ACC112 (cell line): ENCODE results near the gene ALOX5AP.
A peak's percentile ranks its signal among the peaks of the same experiment; 100 is the strongest.

Experiments used
- H2AFZ ChIP-seq: fragments of 200-600 bp; sonication (generic); one replicate; pipeline ENCODE4 v1.6.0; 2017; ENCODE audit warnings: antibody characterized with exemption, low read length; ENCODE audit not compliant: unreplicated experiment
- H3K27ac ChIP-seq: fragments of 200-600 bp; sonication (generic); 2 replicates; pipeline ENCODE4 v1.5.1; 2014; ENCODE audit warnings: low read depth, mild to moderate bottlenecking, antibody characterized with exemption, low read length, moderate library complexity
- H3K27me3 ChIP-seq: fragments of 200-600 bp; sonication (generic); 2 replicates; pipeline ENCODE4 v1.6.1; 2014; ENCODE audit warnings: mild to moderate bottlenecking, antibody characterized with exemption, low read length, moderate library complexity, mixed read lengths; ENCODE audit not compliant: insufficient read depth
- H3K36me3 ChIP-seq: fragments of 200-600 bp; sonication (generic); 2 replicates; pipeline ENCODE4 v1.6.1; 2016; ENCODE audit warnings: mild to moderate bottlenecking, antibody characterized with exemption, low read length, moderate library complexity, mixed read lengths; ENCODE audit not compliant: insufficient read depth
- H3K4me1 ChIP-seq: fragments of 200-600 bp; sonication (generic); one replicate; pipeline ENCODE4 v1.6.1; 2016; ENCODE audit warnings: low read length, mixed read lengths; ENCODE audit not compliant: insufficient read depth, unreplicated experiment, control insufficient read depth
- H3K4me3 ChIP-seq: fragments of 200-600 bp; sonication (generic); 2 replicates; pipeline ENCODE4 v1.5.1; 2014; ENCODE audit warnings: mild to moderate bottlenecking, low read depth, low read length
- H3K79me2 ChIP-seq: fragments of 200-600 bp; sonication (generic); one replicate; pipeline ENCODE4 v1.6.0; 2016; ENCODE audit warnings: low read length; ENCODE audit not compliant: control insufficient read depth, unreplicated experiment, insufficient read depth

The ALOX5AP gene

GRCh38 chr13:30714629-30715371 lies 20.5 kb upstream of the ALOX5AP start:
- no peak overlapping the region for H3K4me3 ChIP-seq
- no peaks in the 10 kb centered on the region for H3K36me3 ChIP-seq
- peaks cover 34% of the 10 kb centered on the region for H3K4me1 ChIP-seq

GRCh38 chr13:30715372-30715756 lies 20.0 kb upstream of the ALOX5AP start:
- Histone ChIP-seq H3K79me2 (no peaks in the 10 kb centered on the region), H2AFZ (no peak overlapping the region), H3K4me1 (peaks cover 39% of the 10 kb centered on the region), H3K4me3 (no peak overlapping the region), H3K27me3 (no peaks in the 10 kb centered on the region), H3K36me3 (no peaks in the 10 kb centered on the region), H3K27ac (no peak overlapping the region)

More at GRCh38 chr13:30714629-30715371, 20.5 kb upstream of the ALOX5AP start:
- H3K79me2 ChIP-seq, result no peaks in the 10 kb centered on the region
- no peaks in the 10 kb centered on the region for H3K27me3 ChIP-seq
- no peak overlapping the region for H3K27ac ChIP-seq
- no peak overlapping the region for H2AFZ ChIP-seq

DNA sequence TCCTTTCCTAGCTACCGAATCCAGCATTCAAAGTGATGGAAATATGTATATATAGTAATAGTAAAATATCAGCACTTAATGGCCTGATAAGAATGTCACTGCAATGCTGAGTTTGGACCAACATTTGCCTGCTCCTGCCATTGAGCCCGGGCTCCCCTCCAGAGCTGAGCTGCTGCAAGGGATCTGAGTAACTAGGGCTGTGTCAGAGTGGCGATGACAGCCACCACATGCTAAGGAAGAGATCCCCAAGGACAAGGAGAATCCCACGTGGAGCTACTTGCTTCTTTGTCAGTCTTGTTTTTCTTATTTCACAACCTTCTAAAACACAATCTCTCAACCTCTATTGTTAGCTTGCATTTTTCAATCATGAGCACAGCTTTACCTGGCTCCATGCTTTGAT lies 19.5 kb upstream of the ALOX5AP start:
- no peak overlapping the region for H3K4me3 ChIP-seq
- peaks cover 44% of the 10 kb centered on the region for H3K4me1 ChIP-seq
- no peak overlapping the region for H2AFZ ChIP-seq
- no peaks in the 10 kb centered on the region for H3K27me3 ChIP-seq
- H3K27ac ChIP-seq, result no peak overlapping the region
- H3K36me3 ChIP-seq, result no peaks in the 10 kb centered on the region
- H3K79me2 ChIP-seq, result no peaks in the 10 kb centered on the region

- Histone ChIP-seq H2AFZ (peak overlapping the region; percentile 40), H3K79me2 (no peaks in the 10 kb centered on the region), H3K4me3 (peak overlapping the region; percentile 29; the same call in 1 of the 2 replicates), H3K27me3 (no peaks in the 10 kb centered on the region), H3K27ac (peak overlapping the region; percentile 90), H3K4me1 (peaks cover 47% of the 10 kb centered on the region), H3K36me3 (no peaks in the 10 kb centered on the region)
Measured at GRCh38 chr13:30718661-30719524, 16.4 kb upstream of the ALOX5AP start.

DNA sequence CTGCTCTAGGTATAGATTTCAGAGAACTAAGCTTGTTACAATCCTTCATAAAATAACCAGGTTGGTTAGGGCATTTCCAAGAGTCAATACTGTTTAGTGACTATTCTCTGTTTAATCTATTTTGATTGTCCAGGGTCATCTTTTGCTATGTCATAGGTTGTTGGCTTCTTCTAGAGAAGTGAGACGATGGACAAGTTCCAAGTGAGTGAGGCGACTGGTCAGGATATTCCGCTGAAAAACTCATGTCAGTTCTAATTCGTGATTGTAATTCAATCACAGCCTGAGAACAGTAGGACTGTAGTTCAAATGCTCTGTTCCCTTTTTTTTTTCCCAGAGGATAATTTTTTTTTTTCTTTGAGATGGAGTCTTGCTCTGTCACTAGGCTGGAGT lies 15.8 kb upstream of the ALOX5AP start:
- H2AFZ ChIP-seq, result peak overlapping the region; percentile 40
- H3K36me3 ChIP-seq, result no peaks in the 10 kb centered on the region
- H3K27me3 ChIP-seq, result no peaks in the 10 kb centered on the region
- peak overlapping the region; percentile 90 for H3K27ac ChIP-seq
- peak overlapping the region; percentile 29; the same call in 1 of the 2 replicates for H3K4me3 ChIP-seq
- no peaks in the 10 kb centered on the region for H3K79me2 ChIP-seq
- H3K4me1 ChIP-seq, result peaks cover 46% of the 10 kb centered on the region

- no peaks in the 10 kb centered on the region for H3K27me3 ChIP-seq
- H3K4me1 ChIP-seq, result peaks cover 46% of the 10 kb centered on the region
- no peaks in the 10 kb centered on the region for H3K36me3 ChIP-seq
- no peak overlapping the region for H3K4me3 ChIP-seq
- H3K79me2 ChIP-seq, result no peaks in the 10 kb centered on the region
- peak overlapping the region; percentile 9 for H2AFZ ChIP-seq
- H3K27ac ChIP-seq, result peak overlapping the region; percentile 90
Measured at GRCh38 chr13:30720172-30720869, 15.0 kb upstream of the ALOX5AP start.

- H3K4me1 ChIP-seq, result peaks cover 40% of the 10 kb centered on the region
- H3K27ac ChIP-seq, result no peak overlapping the region
- H3K27me3 ChIP-seq, result no peaks in the 10 kb centered on the region
- H3K4me3 ChIP-seq, result no peak overlapping the region
- H3K79me2 ChIP-seq, result no peaks in the 10 kb centered on the region
- H3K36me3 ChIP-seq, result no peaks in the 10 kb centered on the region
- no peak overlapping the region for H2AFZ ChIP-seq
Measured at GRCh38 chr13:30721936-30722335, 13.4 kb upstream of the ALOX5AP start.

DNA sequence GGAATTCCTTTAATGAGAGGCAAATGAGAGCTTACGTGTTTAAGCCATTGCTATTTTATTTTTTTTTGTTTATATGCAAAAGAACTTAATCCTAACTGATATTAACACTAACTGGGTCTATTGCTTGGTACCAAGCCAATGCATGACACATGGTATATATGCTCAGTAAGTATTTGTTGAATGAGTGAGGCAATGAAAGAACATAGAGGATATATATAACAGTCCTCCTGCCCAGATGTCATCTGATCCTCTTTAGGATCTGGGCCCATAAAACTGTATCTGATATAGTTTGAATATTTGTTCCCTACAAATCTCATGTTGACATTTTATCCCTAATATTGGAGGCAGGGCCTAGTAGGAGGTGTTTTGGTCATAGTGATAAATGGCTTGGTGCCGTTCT lies 13.0 kb upstream of the ALOX5AP start:
- Histone ChIP-seq H3K4me3 (no peak overlapping the region), H3K4me1 (peaks cover 40% of the 10 kb centered on the region), H3K27ac (no peak overlapping the region), H3K79me2 (no peaks in the 10 kb centered on the region), H3K27me3 (no peaks in the 10 kb centered on the region), H2AFZ (no peak overlapping the region), H3K36me3 (no peaks in the 10 kb centered on the region)

DNA sequence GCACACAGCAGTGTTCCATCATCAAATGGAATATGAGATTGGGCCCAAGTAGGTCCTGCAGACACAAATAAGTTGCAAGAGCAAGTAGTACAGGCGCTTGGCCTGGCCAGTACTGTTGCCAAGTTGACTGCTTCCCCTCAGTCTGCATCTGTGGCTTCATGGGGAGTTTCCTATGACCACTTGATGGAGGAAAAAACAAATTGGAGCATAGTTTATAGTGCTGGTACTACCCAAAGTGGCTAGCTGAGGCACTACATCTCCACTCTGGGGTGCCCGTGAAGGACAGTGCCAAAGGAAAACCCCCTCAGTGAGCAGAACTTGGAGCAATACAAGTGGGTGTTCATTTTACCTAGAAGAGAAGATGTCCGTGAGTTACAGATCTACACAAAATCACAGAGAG lies 10.6 kb upstream of the ALOX5AP start:
- H3K36me3 ChIP-seq, result no peaks in the 10 kb centered on the region
- no peak overlapping the region for H2AFZ ChIP-seq
- H3K4me3 ChIP-seq, result no peak overlapping the region
- H3K4me1 ChIP-seq, result peaks cover 27% of the 10 kb centered on the region
- no peaks in the 10 kb centered on the region for H3K27me3 ChIP-seq
- H3K27ac ChIP-seq, result no peak overlapping the region
- H3K79me2 ChIP-seq, result no peaks in the 10 kb centered on the region

GRCh38 chr13:30725326-30726085 lies 9.8 kb upstream of the ALOX5AP start:
- H3K36me3 ChIP-seq, result no peaks in the 10 kb centered on the region
- H3K27ac ChIP-seq, result no peak overlapping the region
- H3K79me2 ChIP-seq, result no peaks in the 10 kb centered on the region
- no peak overlapping the region for H2AFZ ChIP-seq
- no peaks in the 10 kb centered on the region for H3K27me3 ChIP-seq
- no peak overlapping the region for H3K4me3 ChIP-seq
- peaks cover 20% of the 10 kb centered on the region for H3K4me1 ChIP-seq
